NOMO-1 (cell line): ENCODE results near the gene ARHGAP6.

Experiments
- DNase-seq, 2 experiments: peaks; one replicate each; lab custom pipeline; 2025; ENCODE audit not compliant: unreplicated experiment in 2 of 2; lab: John Stamatoyannopoulos, UW

Gene ARHGAP6

GRCh38 chrX:11465648-11466411 is 199.9 kb downstream of the ARHGAP6 start:
- DNase-seq: no peak

- no peak for DNase-seq
Measured at GRCh38 chrX:11464836-11465463, 200.8 kb downstream of the ARHGAP6 start.

- no peak for DNase-seq
Measured at GRCh38 chrX:11464380-11464779, 201.3 kb downstream of the ARHGAP6 start.

DNA sequence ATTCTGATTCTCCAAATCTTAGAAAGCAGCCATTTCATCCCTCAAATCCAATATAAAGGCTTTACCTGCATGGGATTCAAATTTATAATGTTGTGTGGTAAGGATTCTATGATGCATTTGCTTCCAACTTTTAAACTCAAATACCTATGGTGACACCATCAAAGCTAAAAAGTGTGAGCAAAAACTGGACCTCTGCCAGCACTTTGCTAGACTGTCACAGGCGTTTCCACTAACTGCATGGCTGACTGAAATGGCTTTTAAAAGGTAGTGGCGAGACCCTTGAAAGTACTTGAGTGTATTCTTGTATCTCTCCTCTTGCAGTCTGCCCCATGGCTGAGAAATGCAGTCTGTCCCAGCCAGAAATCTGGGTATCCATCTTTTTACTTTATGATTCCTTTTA is 203.1 kb downstream of the ARHGAP6 start:
- DNase-seq: no peak

DNA sequence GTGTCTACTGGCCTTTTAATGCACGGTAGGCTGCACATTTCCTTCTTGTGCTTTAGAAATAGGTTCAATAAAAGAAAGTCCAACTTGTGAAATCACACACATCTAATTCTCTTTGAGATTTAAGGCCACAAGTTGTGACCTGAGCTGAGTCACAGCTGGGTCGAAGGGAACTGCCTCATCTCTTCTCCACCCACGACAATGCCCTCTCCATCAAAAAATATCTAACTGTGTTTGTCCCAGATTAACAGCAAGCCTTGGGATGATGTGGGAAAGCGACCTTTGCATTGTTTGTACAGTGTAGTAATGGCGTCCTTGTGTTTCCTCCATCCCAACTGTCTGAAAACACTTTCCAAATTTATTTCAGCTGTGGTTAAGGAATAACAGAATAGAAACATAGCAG is 203.6 kb downstream of the ARHGAP6 start:
- no peak for DNase-seq

GRCh38 chrX:11461201-11462001 is 204.3 kb downstream of the ARHGAP6 start:
- DNase-seq: no peak

DNA sequence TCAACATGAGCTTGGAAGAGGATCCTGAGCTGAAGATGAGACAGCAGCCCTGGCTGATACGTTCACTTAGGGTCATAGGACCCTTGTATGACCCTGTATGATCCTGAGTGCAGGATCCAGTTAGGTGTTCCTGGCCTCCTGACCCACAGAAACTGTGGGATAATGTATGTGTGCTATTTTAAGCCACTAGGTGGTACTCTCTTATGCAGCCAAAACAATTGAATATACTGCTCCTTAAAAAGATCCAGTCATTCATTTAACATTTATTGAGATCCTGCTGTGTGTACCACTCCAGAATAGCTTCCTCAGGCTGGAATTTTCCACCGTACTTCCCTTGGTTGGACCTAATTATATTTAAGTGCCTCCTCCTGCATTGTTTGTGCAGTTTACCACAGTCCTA is 205.4 kb downstream of the ARHGAP6 start:
- DNase-seq: no peak

- no peak for DNase-seq
Measured at GRCh38 chrX:11458170-11458569, 207.6 kb downstream of the ARHGAP6 start.

DNA sequence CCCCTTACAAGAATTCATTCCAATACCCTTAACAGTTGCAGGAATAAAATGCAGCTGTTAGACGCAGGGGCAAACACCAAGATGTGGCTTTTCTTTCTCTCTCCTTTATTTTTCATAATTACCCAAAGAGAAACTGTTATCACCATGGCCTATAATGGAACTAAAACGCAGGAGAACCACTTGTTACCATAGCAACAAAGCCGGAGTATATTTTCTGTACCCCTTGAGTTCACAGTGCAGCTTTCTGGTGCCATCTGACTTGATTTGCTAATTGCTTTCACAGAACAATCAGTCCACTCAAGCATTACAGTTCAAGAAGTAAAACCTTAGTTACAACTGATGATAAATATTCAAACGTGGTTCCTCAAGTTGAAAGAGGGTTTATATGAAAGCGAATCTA is 214.6 kb downstream of the ARHGAP6 start:
- no peak for DNase-seq

DNA sequence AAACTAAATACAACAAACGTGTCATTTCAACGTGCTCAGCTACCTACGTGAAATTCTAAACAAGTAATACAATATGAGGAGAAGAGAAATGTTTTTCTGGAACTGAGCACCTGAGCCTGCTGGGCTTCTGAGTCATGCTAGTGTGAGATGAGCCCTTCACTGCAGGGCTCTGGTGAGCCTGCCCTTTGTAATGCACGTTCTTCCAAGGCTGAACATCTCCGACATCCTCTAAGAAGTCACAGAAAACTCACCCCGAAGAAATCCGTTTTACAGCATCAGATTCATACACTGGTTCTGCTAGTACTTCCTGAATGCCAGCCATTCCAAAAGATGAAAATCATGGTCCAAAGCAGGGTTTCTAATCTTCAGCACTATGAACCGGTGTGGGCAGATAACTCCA is 215.4 kb downstream of the ARHGAP6 start:
- no peak for DNase-seq

DNA sequence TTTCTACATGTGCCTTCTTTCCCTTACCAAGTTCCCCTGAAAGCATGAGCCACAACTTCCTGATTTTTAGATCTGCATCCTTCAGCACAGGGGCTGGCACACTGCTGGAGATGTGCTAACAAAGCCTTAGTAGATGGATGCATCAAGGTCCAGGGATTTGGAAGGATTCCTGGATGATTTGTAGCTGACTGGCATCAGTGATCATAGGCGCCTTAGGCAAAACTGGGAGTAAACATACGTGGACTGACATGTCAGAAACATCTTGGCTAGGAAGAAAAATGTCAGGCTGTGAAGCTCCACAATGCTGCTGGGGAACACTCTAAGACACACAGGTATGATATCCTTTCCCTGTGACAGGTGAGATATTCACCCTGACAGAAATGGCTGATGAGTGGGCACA is 216.1 kb downstream of the ARHGAP6 start:
- no peak for DNase-seq

DNA sequence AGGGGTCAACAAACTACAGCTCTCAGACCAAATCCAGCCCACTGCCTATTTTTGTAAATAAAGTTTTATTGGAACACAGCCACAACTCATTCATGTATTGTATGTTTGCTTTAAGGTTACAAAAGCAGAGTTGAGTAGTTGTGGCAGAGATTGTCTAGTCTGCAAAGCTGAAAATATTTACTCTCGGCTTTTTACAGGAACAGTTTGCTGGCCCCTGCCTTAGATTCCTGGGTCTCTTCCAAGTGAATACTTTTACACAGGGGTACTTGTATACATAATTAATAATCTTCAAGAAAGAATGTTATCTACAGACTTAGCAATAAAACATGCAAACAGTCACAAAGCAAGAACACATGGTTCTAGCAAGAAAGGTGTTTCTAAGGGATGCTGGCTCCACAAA is 218.3 kb downstream of the ARHGAP6 start:
- DNase-seq: no peak

- no peak for DNase-seq
Measured at GRCh38 chrX:11446949-11447348, 218.8 kb downstream of the ARHGAP6 start.

- DNase-seq: no peak
Measured at GRCh38 chrX:11446336-11446735, 219.4 kb downstream of the ARHGAP6 start.

DNA sequence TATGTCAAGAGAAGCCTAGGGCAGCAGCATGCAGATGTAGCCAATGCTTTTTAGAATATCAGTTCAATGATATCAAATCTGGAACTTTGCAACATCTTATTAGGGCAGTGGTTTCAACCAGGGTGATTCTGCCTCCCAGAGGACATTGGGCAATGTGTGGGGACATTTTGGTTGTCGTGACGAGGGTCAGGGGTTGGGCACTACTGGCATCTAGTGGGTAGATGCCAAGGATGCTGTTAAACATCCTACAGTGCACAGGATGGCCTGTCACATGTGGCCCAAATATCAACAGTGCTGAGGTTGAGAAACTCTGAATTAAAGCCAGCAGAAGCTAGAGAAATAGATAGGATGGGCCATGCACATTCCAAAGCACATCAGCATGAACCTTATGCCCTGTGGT is 220.2 kb downstream of the ARHGAP6 start:
- no peak for DNase-seq

- DNase-seq: no peak
Measured at GRCh38 chrX:11444052-11444451, 221.7 kb downstream of the ARHGAP6 start.

- no peak for DNase-seq
Measured at GRCh38 chrX:11439846-11440245, 225.9 kb downstream of the ARHGAP6 start.

DNA sequence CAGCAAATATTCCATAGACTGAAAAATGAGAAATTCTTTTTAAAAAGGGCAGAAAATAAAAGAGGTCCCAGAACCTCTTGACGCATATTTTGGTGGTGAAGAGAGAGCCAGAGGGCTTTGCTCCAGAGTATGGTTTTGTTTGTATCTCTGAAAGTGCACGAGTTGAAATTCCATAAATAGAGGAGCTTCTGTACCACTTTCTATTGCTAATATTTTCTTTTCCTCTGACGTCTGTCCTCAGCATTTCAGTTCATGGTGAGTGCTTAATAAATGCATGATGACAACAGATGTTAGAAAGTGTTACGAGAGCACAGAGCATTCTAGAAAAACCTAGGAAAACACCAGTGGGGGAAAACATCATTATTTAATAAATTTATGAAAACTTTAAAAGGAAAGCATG is 227.0 kb downstream of the ARHGAP6 start:
- no peak for DNase-seq

GRCh38 chrX:11438380-11438723 is 227.4 kb downstream of the ARHGAP6 start:
- DNase-seq: no peak

GRCh38 chrX:11437642-11438379 is 227.9 kb downstream of the ARHGAP6 start:
- DNase-seq: no peak

DNA sequence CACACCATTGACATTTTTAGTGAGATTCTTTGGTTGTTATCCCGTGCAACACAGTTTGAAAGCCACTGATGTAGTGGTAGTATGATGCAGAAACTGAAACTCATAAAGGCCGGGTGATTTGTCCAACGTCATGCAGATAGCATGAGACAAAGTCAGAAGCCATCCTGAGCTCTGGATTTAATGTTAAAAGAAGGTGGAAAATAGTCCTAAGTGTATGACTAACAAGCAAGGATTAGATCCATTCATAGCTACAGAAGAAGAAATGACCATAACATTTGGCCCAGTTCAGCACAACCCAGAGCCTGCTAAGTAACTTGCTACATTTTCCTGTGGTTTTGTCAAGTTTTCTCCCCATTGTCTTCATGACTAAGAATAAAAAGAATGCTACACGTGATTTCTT is 230.2 kb downstream of the ARHGAP6 start:
- DNase-seq: no peak
